Stimulated activated CD4-positive, alpha-beta T cell treated with anti-CD3 and anti-CD28 coated beads, Interleukin-15, amount 100 ng/mL, for 1 hour (primary cell): ENCODE data around the gene KANSL1.

Experiments
- DNase-seq, 2 donors: peaks; one replicate each; pipeline ENCODE4 v3.0.0-alpha.2; 2020; ENCODE audit warnings: low read depth in 1 of 2, low spot score in 1 of 2

Gene KANSL1

GRCh38 chr17:46141645-46142044 is 51.6 kb downstream of the KANSL1 start:
- no peak for DNase-seq

GRCh38 chr17:46140645-46141197 is 52.5 kb downstream of the KANSL1 start:
- DNase-seq = no peak

GRCh38 chr17:46139432-46140210 is 53.6 kb downstream of the KANSL1 start:
- no peak for DNase-seq

- DNase-seq = no peak
Observed at GRCh38 chr17:46138473-46138872, 54.8 kb downstream of the KANSL1 start.

GRCh38 chr17:46136820-46137219 is 56.4 kb downstream of the KANSL1 start:
- no peak for DNase-seq

GRCh38 chr17:46135879-46136563 is 57.2 kb downstream of the KANSL1 start:
- no peak for DNase-seq

GRCh38 chr17:46135126-46135812 is 58.0 kb downstream of the KANSL1 start:
- no peak for DNase-seq

GRCh38 chr17:46129302-46129701 is 63.9 kb downstream of the KANSL1 start:
- no peak for DNase-seq

GRCh38 chr17:46128453-46128852 is 64.8 kb downstream of the KANSL1 start:
- DNase-seq = no peak

GRCh38 chr17:46127524-46127923 is 65.7 kb downstream of the KANSL1 start:
- DNase-seq = no peak

GRCh38 chr17:46126840-46127239 is 66.4 kb downstream of the KANSL1 start:
- DNase-seq = no peak

- no peak for DNase-seq
Observed at GRCh38 chr17:46125831-46126230, 67.4 kb downstream of the KANSL1 start.

GRCh38 chr17:46124695-46125592 is 68.3 kb downstream of the KANSL1 start:
- DNase-seq = no peak

GRCh38 chr17:46123607-46124006 is 69.6 kb downstream of the KANSL1 start:
- no peak for DNase-seq

- DNase-seq = no peak
Observed at GRCh38 chr17:46122486-46122871, 70.8 kb downstream of the KANSL1 start.

- no peak for DNase-seq
Observed at GRCh38 chr17:46121841-46122485, 71.3 kb downstream of the KANSL1 start.

- DNase-seq = no peak
Observed at GRCh38 chr17:46121165-46121764, 72.0 kb downstream of the KANSL1 start.

GRCh38 chr17:46120537-46120936 is 72.7 kb downstream of the KANSL1 start:
- no peak for DNase-seq

GRCh38 chr17:46120078-46120477 is 73.2 kb downstream of the KANSL1 start:
- no peak for DNase-seq

- no peak for DNase-seq
Observed at GRCh38 chr17:46118964-46119363, 74.3 kb downstream of the KANSL1 start.
